BE2C (cell line): Measurements from ENCODE around the gene SZT2.

Source experiments
- DNase-seq: peaks from one replicate; pipeline ENCODE4 v3.0.0-alpha.2; 2020
- H3K27me3 ChIP-seq: fragments of 250-450 bp; sonication (Bioruptor Pico); 2 replicates; pipeline ENCODE4 v1.5.1; 2020; ENCODE audit warnings: mild to moderate bottlenecking
- H3K36me3 ChIP-seq: fragments of 250-450 bp; sonication (Bioruptor Pico); 2 replicates; pipeline ENCODE4 v1.5.1; 2020; ENCODE audit warnings: mild to moderate bottlenecking
- H3K4me1 ChIP-seq: fragments of 250-450 bp; sonication (Bioruptor Pico); 2 replicates; pipeline ENCODE4 v1.5.1; 2020
- H3K4me3 ChIP-seq: 2 replicates; pipeline ENCODE4 v1.5.1; 2011; ENCODE audit warnings: low read depth, low read length
- H3K9me3 ChIP-seq: fragments of 250-450 bp; sonication (Bioruptor Pico); 2 replicates; pipeline ENCODE4 v1.5.1; 2020
- CTCF ChIP-seq: IDR thresholded peaks from 2 replicates; pipeline ENCODE4 v1.5.1; 2012; ENCODE audit warnings: mild to moderate bottlenecking, low read depth, low read length

Gene SZT2

GRCh38 chr1:43440358-43440757, 50.7 kb downstream of the SZT2 start:
- Histone ChIP-seq H3K4me3 (no peak overlapping the region), H3K27me3 (no peaks in the 10 kb centered on the region), H3K9me3 (no peaks in the 10 kb centered on the region), H3K36me3 (no peaks in the 10 kb centered on the region), H3K4me1 (no peaks in the 10 kb centered on the region)
- TF ChIP-seq CTCF, result no peak
- DNase-seq, result no peak

- H3K36me3 ChIP-seq, result no peaks in the 10 kb centered on the region; the same call in 1 of the 2 replicates
- DNase-seq, result no peak
- TF ChIP-seq CTCF, result no peak
- no peaks in the 10 kb centered on the region for H3K9me3 ChIP-seq
- no peaks in the 10 kb centered on the region for H3K4me1 ChIP-seq
- H3K27me3 ChIP-seq, result no peaks in the 10 kb centered on the region
- no peak overlapping the region for H3K4me3 ChIP-seq
These were observed 51.6 kb downstream of the SZT2 start for GRCh38 chr1:43441166-43441893.

- H3K4me1 ChIP-seq, result no peaks in the 10 kb centered on the region
- no peaks in the 10 kb centered on the region; the same call in 1 of the 2 replicates for H3K36me3 ChIP-seq
- no peak for TF ChIP-seq CTCF
- no peaks in the 10 kb centered on the region for H3K9me3 ChIP-seq
- no peaks in the 10 kb centered on the region for H3K27me3 ChIP-seq
- no peak for DNase-seq
- H3K4me3 ChIP-seq, result no peak overlapping the region
These were observed 52.4 kb downstream of the SZT2 start for GRCh38 chr1:43441894-43442637.

- H3K4me1 ChIP-seq, result no peaks in the 10 kb centered on the region
- H3K9me3 ChIP-seq, result no peaks in the 10 kb centered on the region
- DNase-seq, result no peak
- H3K36me3 ChIP-seq, result no peaks in the 10 kb centered on the region; the same call in 1 of the 2 replicates
- H3K4me3 ChIP-seq, result no peak overlapping the region
- no peak for TF ChIP-seq CTCF
- no peaks in the 10 kb centered on the region for H3K27me3 ChIP-seq
These were observed 53.1 kb downstream of the SZT2 start for GRCh38 chr1:43442756-43443155.

- H3K4me1 ChIP-seq, result no peaks in the 10 kb centered on the region
- no peak overlapping the region for H3K4me3 ChIP-seq
- H3K27me3 ChIP-seq, result no peaks in the 10 kb centered on the region
- H3K36me3 ChIP-seq, result no peaks in the 10 kb centered on the region; the same call in 1 of the 2 replicates
- no peak for TF ChIP-seq CTCF
- H3K9me3 ChIP-seq, result no peaks in the 10 kb centered on the region
- no peak for DNase-seq
These were observed 53.7 kb downstream of the SZT2 start for GRCh38 chr1:43443197-43443946.
